ENCODE measurements around the gene RPS27.
"Not testable (repeated sequence)": the region's sequence is repeated elsewhere in the genome, so short reads cannot be mapped to it uniquely, and the experiment has no call there.

The RPS27 gene

DNA sequence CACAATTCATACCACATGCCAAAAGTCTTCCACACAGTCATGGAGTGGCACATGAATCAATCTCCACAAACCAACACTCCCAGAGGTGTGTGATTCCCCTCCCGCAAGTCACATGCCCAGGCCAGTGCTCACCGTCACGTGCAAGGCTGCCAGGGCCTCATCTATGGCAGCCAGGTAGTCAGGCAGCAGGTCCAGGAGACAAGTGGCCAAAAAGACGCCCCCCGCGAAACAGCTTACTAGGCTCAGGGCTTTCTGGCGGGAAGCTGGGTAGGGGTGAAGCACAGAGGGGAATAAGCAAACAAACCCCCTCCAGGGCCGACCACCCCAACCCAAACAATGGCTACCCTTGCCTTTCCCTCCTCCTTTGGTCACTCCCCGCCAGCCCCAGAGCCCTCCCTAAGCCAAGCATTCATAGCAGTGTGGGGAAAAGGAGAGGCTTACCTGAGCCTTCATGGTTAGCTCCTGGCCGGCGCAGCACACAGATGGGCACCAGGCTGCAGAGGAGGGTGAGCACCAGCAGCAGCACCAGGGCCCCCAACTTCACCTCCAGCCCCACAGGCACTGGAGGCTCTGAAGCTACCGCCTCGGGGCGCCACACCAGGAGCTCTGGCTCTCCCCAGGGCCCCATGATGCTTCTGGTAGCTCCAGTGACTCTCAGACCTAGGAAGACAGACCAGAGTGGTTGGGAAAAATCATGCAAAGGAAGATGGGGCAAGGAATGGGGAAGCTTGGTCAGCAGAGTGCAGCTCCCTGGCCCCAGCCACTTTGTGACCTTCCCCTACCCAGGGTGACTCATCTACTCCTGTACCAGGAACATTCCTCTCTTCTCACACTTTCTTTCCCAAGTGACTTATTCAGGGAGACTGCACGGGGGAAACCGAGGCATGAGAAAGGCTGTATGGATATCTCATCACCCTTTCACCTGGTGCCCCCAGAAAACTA is 28.2 kb upstream of the RPS27 start:
- peak; percentile 22 for DNase-seq

DNA sequence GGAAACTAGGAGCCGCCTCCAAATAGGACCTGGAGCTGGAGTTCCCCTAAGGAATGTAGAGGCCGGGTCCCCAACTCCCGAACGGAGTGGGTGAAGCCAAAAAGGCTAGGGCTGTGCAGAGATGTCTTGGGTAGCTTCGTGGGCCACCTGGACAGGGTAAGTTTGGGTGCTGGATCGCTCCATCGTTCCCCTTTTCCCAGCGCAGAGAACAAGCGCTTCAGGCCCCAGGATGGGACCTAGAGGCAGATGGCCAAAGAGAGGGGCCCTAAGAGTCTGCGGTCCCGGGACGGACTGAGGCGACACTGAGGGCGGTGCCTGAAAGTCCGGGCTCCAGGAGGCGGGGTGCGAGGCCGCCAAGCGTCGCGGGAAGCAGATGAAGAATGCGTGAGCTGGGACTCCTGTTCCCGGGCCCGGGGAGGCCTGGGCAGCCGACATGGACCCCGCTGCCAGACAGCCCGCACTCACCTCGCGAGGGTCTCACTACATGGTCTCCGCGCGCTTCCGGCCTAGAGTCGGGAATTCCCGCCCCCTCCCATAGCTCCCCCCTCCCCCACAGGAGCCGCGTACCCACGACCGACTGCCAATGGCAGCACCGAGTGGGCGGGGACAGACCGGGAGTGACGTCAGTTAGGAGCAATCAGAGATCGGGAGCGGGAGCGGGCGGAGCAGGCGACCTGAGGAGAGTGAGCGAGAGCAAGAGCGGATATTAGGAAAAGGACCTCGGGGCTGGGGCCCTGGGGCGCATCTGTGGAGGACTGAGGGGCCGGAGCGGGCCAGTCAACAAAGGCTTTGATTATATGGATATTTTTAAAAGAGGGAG is 27.3 kb upstream of the RPS27 start, which contains the start of gene SLC39A1:
Gene SLC39A1 (minus strand): TSS at position 508 of the 820 bp plus-strand sequence. CDS start 822 bp downstream, outside the sequence.
- peak; percentile 95 for DNase-seq

- DNase-seq = no peak
Measured at GRCh38 chr1:153963850-153964331, 26.7 kb upstream of the RPS27 start.

DNA sequence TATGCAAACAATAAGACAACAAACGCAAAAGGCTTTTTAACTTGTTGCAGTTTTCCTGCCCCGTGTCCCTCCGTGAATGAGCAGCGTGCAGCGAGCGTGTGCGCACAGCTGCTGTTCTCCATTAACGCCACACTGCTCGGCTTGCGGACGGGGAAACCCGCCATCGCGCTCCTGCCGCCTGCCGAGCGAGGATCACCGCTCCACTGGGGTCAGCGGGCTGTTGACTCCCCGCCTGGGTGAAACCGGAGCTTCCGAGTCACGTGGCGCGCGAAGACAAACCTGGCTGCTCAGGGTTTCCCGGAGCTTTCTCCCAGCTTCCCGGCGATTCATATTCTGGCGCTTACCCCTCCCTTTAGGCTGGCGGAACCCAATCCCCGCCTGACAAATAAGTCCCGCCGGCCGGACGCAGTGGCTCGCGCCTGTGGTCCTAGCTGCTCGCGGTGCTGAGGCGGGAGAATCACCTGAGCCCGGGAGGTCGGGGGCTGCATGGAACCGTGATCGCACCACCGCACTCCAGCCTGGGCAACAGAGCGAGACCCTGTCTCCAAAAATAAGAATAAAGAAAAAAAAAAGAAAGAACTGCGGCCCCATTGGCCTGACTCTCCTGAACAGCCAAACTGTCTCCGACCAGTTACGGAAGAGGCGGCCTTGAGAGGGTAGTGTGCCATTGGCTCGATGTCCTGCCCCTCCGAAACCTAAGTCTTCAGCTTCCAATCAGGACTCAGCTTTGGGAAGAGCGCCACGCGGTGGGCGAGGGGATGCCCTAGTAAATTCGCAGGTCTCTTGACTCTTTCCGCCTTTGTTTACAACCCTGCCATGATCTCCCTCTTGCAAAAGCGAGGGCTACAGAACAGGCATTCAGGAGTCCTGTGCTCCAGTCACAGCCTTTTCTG is 23.2 kb upstream of the RPS27 start, which contains the start of gene CREB3L4:
Gene CREB3L4 (plus strand): TSS at position 796 of the 893 bp plus-strand sequence. CDS start 624 bp downstream, outside the sequence.
- peak; percentile 89 for DNase-seq

- no peak for DNase-seq
Measured at GRCh38 chr1:153968000-153968363, 22.6 kb upstream of the RPS27 start.

DNA sequence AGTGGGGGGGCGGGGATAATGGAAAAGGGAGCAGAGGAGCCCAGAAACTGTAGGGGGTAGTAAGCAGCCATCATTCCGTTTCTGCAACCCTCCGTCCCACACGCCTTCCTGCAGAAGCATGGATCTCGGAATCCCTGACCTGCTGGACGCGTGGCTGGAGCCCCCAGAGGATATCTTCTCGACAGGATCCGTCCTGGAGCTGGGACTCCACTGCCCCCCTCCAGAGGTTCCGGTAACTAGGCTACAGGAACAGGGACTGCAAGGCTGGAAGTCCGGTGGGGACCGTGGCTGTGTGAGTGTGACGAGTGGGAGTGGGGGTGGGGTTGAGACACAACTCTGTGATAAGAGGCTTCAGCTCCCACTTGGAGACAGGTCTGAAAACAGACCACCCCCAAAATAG is 22.2 kb upstream of the RPS27 start:
- DNase-seq = no peak

DNA sequence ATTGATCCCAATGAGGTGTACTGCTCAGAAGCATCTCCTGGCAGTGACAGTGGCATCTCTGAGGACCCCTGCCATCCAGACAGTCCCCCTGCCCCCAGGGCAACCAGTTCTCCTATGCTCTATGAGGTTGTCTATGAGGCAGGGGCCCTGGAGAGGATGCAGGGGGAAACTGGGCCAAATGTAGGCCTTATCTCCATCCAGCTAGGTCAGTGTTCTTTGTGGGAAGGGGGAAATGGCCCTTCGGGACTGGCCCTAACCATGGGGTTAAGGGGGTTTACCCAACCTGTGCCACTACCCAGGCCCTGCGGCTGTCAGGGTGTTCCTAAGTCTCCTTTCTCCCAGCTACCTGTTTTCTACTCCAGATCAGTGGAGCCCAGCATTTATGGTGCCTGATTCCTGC is 21.6 kb upstream of the RPS27 start:
- no peak for DNase-seq

DNA sequence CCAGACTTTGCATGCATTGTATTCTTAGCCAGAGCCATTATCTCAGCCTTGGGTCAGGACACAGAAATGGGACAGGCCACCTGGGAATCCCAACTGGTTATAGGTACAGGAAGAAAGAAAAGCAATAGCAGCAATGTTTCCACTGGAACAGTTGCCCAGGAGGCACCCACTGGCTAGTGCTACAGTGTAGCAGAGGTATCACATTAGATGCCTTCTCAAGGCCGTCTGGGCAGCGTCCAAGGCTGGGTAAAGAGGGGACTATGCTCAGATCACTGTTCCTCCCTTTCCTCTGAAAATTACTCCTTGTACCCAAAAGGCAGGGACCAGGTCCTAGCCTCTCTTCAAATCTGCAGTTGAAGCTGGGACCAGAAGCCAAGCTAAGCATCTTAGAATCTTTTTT is 20.2 kb upstream of the RPS27 start:
- no peak for DNase-seq

DNA sequence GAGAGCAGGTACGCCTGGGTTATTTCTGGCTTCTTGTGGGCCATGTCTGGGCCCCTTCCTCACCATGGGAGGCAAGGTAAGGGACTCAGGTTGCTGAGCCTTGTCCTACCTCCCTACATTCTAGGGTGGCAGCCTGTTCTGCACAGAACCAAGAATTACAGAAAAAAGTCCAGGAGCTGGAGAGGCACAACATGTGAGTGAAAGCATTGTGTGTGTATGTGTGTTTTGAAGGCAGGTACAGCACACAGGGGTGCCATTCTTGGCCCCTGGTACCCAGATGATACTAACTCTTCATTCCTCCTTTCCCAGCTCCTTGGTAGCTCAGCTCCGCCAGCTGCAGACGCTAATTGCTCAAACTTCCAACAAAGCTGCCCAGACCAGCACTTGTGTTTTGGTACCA is 17.5 kb upstream of the RPS27 start:
- DNase-seq = no peak

DNA sequence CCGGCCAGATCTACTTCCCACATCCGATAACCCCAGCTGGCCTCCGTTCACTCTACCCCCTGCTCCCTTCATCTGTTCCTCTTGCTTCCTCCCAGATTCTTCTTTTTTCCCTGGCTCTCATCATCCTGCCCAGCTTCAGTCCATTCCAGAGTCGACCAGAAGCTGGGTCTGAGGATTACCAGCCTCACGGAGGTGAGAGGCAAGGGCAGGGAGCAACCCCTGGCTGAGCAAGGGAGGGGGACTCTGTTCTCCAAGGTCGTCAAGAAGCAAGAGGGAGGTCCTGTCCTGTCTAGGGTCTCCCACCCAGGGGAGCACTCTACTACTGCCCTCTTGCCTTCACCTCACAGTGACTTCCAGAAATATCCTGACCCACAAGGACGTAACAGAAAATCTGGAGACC is 17.0 kb upstream of the RPS27 start:
- DNase-seq = no peak

DNA sequence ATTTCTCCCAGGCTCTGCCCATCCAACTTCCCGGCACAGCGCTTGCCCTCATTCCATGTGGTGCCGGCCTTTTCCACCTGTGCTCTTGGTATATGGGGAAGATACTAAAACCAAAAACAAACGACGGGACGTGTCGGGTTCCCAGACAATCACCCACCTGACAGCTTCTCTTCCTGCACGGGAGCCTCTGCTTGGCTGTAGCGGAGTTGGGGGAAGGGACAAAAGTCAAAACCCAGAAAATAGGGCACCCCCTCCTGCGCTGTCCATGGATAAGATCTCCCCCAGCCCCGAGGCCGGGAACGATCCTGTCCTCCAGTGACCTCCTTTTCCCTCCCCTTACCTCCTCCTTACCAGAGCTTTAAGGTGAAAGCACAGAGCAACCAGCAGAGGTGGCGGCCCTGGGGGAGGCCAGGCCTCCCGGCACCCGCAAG is 13.7 kb upstream of the RPS27 start:
- DNase-seq = no peak

- peak; percentile 83 for DNase-seq
Measured at GRCh38 chr1:153977250-153978240, 13.0 kb upstream of the RPS27 start, which contains the start of gene JTB. JTB (minus strand) TSS chr1:153977674; CDS start chr1:153977252, 422 bp downstream.

DNA sequence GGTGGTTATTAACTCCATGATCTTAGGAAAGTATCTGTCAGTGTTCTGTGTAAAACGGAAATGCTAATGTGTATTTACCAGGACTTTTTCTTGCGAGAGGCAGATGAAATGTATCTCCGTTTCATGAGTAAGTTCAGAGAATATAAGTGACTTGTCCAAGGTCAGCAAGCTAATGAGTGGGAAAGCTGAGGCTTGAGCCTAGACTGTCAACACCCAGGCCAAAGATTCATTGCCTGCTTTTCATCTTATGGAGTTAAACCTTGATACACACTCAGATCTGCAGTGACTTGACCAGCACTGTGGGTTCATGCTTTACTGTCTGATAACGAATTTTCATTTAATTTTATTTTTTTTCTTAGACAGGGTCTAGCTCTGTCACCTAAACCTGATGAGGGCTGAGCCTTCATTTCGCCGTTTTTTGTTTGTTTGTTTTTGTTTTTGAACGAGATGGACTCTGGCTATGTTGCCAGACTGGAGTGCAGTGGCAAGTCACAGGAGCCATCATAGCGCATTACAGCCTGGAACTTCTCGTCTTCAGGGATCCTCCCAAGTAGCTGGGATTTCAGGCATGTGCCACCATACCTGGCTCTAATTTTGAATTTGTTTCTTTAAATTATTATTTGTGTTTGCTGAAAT is 12.2 kb upstream of the RPS27 start:
- DNase-seq = no peak

GRCh38 chr1:153979091-153979490 is 11.5 kb upstream of the RPS27 start:
- DNase-seq = not testable (repeated sequence)

GRCh38 chr1:153981735-153982134 is 8.8 kb upstream of the RPS27 start:
- not testable (repeated sequence) for DNase-seq

DNA sequence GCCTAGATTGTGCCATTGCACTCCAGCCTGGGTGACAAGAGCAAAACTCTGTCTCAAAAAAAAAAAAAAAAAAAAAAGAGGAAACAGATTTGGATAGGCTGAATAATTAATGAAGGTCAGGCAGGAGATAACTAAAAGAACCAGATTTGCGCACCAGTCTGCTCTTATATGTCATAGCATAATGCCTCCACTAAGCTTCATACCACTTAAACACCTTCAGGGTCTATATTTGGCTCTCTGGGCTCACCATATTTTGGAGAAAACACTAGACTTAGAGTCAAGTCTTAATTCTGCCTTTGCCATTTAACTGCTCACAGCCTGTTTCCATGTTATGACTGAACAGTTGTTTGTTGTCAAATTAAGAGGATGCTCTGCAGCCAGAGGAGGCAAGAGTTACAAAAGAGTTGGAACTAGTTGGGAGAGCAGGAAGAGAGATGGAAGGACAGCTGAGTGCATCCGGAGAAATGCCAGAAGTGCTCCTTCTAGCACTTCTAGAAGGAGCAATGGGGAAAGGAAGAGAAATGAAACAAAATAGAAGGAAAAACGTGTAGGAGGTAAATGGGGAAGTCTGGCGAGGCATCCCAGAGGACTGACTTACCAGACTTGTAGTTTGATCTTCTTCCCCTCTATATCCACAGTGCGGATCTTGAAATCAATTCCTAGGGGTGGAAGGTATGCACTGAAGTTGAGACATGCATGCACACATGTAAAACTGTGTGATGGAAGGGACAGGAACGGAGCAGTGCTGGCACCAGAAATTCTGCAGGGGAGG is 6.3 kb upstream of the RPS27 start:
- DNase-seq = no peak

- DNase-seq = no peak
Measured at GRCh38 chr1:153985341-153985912, 5.1 kb upstream of the RPS27 start.

GRCh38 chr1:153985941-153986761 is 4.4 kb upstream of the RPS27 start, which contains the start of gene RAB13:
RAB13 (minus strand) TSS chr1:153986339; CDS start chr1:153986236, 103 bp downstream.
- peak; percentile 83 for DNase-seq

Data from amniotic stem cell (primary cell).